Smooth muscle cell of the brain vasculature (primary cell): ENCODE results near the gene PCCA.

ENCODE experiments used
- DNase-seq: peaks from one replicate; pipeline ENCODE4 v3.0.0-alpha.2; 2012; ENCODE audit warnings: low read depth, low spot score

PCCA gene

DNA sequence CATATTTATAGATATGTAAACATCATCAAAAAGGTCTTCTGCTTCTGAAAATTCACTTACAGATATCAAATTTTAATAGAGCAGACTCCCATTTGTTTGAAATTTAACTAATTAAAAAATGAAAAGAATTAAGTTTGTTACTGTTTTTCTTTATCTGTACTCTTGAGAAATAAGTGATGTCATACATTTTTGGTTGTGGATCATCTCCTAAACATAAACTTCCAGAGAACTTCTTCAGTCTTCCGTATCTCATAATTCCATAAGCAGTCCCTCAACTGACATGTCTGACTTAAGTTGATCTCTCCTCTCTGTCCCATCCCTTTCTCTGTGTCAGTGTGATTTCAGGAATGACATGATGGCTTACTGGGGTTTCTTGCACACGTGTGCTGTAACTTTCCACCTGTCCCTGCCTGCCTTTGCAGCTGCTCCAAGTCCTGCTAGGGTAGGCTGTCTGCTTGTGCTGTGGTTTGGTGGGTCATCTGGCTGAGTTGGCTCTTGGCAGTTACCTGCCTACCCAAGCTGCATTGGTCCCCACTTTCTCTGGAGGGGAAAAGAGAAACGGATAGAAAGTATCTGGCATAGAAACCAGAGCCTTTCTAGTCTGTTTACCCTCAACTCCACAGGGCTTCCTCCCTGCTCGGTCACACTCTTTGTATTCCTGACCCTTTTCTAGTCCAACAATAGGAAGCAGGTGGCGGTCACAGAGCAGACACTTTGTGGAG is 372.6 kb downstream of the PCCA start:
- DNase-seq = no peak

DNA sequence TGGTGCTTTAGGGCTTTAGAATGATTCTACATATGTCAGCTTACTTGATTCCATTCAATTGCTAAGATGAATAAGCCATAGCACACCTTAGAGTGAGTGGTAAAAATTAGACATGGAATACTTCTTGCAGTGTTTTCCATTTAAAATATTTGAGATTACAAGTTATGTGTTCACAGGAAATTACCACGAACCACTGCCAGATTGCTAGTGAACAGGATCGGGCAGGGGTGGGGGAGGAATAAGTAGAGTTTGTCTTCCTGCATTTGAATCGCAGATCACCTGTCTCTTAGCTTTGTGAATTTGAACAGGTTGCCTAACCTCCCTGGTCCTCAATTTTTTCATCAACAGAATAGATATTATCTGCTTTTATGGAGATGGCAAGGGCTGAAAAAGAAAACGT is 375.1 kb downstream of the PCCA start:
- DNase-seq = no peak

- no peak for DNase-seq
Observed at GRCh38 chr13:100465558-100465957, 376.7 kb downstream of the PCCA start.

DNA sequence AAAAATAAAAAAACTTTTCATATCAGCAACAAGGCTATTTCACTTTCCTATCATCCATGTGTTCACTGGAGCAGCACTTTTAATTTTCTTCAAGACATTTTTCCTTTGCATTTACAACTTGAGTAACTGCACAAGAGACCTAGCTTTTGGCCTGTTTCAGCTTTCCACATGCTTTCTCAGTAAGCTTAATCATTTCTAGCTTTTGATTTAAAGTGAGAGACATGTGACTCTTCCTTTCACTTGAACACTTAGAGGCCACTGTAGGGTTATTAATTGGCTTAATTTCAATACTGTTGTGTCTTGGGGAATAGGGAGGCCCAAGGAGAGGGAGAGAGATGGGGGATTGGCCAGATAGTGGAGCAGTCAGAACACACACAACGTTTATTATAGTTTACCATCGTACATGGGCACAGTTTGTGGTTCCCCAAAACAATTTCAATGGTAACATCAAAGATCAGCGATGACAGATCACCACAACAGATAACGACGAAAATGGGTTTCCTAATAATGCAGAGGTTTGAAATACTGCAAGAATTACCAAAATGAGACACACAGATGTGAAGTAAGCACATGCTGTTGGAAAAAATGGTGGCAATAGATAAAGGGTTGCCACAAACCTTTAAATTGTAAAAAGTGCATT is 382.1 kb downstream of the PCCA start:
- DNase-seq = no peak

DNA sequence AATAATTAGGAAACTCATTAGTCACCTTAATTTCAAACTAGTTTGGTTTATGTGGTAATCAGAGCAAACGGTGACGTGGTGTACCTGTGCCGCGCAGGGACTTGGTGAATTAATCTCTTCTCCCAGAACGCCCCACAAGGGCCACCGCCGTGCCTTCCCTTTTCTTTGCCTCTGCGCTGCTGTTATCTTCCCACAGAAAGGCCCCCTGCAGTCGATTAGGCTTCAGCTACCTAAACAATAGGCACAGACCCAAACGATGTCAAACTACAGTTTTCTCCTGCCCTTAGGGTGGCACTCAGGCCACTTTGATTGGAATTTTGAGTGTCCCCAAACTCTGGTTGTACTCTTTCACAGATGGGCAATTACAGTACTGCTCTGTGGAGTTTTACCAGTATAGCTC is 384.2 kb downstream of the PCCA start:
- DNase-seq = no peak

DNA sequence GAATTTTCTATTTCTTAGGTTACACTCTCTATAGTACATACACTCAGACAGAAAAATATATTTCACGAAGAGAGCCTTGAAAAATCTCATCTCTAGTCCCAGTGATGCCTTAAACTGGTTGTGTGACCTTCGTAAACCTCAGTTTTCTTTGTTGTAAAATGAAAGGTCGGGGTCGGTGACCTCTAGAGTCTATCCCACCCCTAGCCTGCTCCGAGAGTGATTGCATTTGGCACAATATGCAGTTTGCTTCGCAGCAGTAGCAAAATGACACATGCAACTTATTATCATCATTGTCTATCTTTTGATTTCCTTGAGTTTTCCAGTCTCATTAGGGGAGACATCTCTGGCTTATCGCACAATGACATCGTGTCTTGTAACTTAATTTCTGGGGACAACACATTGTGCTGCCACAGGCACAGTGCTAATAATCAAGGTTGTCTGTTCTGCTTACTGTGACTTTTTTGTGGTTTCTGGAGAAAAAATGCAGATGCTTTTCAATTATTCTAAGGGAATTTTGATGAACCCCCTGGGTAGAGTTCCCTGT is 384.7 kb downstream of the PCCA start:
- no peak for DNase-seq

DNA sequence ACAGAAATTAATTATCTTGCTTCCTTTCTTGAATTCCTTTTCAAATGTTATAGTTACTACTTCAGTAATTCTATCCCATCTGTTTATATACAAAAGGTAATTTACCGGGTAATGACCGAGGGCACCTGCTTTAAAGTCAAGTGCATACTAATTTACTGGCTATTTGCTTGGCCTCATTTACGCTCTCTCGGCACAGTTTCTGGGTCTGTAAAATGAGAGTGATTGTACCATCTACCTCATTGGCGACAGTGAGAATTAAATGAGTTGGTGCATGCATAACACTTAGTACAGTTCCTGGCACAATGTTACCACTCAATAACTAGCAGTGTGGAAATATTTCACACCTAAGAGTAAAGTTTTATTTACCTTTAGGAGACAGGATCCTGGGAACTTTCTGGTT is 388.1 kb downstream of the PCCA start:
- no peak for DNase-seq

DNA sequence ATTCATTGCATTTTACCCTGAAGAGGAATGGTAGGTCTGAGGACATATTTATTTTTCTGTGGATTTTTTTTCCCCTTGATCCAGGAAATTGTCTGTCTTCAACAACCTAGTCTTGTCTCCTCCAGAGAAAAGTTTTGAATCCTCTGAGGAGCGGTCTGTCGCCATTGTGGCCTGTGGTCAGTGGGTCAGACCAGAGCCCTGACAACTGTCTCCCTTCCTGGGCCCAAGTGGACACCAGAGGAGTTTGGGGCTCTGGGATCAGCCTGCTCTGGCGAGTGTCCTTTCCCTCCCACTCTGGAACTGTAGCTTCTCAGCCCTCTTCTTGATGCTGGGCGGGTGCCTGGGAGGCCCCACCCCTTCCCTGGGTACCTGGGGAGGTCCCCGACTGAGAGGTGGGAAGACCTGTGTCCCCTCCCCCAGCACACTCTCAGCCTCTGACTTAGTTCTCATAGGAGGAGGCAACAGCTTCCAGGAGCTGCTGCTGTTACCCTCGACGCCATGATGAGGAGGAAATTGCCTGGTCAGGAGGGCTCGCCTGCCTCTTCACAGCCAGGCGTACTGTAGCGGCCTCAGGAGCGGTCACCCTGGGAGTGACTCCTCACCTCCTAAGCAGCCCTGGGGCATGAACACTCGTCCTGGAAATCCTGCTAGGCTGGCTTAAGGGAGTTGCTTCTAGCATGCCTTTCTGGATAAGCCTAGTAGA is 389.4 kb downstream of the PCCA start:
- DNase-seq = no peak

DNA sequence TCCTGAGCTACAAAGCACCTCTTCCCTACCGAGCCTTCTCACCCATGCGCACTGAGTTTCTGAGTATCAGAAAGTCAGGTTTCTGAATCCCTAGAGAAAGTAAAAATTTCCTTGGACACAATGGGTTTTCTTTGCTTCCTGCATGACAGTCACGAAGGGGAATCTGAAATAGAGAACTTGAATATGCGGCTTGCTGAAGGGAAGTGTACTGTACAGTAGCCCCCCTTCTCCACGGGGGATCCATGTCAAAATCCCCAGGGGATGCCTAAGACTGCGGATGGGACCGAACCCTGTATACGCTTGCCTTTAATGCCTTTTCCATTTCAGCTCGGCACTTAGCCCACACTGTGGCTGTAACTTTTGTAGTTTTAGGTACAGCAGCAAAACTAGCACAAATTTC is 391.8 kb downstream of the PCCA start:
- DNase-seq = no peak

GRCh38 chr13:100483139-100483538 is 394.2 kb downstream of the PCCA start:
- no peak for DNase-seq

DNA sequence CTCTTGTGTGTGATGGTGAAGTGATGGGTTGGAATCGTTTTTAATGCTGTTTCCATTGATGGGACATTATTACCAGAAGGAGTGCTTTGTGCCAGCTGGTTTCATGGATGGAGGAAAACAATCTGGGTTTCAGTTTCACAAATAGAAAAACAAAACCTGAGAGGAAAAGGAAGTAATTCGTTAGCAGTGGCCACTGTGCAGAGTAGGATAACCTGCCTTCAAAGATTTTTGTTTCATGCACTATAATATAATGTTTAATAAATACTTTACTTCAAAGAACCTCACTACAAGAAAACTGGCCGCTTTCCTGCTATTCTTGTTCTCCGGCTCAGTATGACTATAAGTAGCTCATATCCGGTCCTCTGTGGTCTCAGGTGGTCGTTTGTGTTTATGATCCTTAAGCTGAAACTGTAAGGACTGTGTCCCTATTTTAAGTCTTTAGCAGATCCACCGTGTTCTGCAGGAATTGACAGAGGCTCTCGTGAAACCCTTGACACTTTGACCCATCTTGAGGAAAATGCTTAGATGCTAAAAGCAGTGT is 395.0 kb downstream of the PCCA start:
- DNase-seq = no peak

- no peak for DNase-seq
Observed at GRCh38 chr13:100484702-100485101, 395.8 kb downstream of the PCCA start.

DNA sequence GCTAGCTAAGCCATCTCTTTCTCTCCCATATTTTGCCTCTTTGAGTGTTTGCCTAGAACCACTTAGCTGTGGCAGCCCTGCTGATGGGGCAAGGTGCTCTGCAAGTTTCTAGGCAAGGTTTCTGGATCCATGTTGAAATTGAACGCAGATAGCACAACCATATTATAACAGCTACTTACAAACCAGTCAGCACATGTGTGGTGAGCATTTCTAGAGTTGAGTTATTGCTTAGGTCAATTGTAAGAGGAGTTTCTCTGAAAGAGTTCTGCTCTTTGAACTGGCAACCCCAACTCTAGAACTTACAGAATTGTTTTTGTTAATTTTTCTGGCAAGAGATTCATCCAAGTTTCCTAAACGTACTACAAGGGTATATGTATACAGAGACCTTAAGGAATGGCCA is 396.4 kb downstream of the PCCA start:
- DNase-seq = no peak

DNA sequence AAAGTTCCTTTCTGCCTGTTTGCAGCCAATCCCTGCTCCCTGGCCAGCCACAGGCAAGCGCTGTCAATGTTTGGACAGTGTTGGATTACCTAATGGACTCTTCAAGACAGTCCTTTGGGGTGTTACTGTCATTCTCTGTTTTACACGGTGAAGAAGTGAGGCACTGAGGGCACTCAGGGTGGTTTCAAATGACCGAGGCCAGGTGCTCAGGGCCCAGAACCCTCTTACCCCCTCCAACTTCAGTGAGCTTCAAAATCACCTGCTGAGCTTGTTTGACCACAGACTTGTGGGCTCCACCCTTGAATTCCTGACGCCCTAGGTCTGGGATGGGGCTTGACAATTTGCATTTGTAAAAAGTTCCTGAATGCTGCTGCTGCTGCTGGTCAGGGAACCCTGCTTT is 401.8 kb downstream of the PCCA start:
- no peak for DNase-seq

- no peak for DNase-seq
Observed at GRCh38 chr13:100491164-100491842, 402.4 kb downstream of the PCCA start.

DNA sequence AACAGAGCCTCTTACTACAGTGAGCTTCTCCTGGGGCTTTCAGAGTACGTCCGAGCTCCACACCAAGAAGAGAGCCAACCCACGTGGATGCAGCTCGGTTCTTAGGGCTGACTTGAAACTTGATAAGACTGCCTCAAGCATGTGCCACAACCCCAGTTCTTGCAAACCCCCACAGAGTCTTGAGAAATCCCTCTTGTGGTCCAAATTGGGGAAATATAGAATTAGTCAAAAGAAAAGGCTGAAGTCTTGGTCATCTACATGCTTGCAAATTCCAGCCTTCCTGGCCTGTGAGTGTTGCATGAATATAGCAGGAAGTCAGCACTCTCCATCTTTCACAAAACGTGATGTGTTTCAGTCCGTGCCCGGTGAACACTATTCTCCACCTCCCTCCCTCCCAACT is 404.5 kb downstream of the PCCA start:
- DNase-seq = no peak

DNA sequence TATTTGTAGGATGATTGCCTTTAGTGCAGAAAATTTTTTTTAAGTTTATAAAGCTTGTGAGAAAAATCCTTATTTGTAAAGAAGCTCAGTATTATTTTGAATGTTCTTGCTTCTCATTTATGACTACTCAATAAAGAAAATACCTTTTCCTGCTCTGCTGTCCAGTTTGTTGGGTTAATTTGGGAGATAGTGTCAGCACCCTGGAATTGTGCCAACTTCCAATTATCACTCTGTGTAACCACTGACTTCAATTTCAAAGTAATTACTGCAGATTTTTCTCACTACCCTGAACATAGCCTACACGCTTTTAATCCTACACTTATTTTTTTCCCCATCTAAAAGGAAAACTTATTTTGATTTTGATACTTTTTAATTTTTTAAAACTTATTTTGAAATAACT is 406.6 kb downstream of the PCCA start:
- no peak for DNase-seq

- no peak for DNase-seq
Observed at GRCh38 chr13:100497389-100497788, 408.5 kb downstream of the PCCA start.

GRCh38 chr13:100502446-100502845 is 413.6 kb downstream of the PCCA start:
- no peak for DNase-seq

DNA sequence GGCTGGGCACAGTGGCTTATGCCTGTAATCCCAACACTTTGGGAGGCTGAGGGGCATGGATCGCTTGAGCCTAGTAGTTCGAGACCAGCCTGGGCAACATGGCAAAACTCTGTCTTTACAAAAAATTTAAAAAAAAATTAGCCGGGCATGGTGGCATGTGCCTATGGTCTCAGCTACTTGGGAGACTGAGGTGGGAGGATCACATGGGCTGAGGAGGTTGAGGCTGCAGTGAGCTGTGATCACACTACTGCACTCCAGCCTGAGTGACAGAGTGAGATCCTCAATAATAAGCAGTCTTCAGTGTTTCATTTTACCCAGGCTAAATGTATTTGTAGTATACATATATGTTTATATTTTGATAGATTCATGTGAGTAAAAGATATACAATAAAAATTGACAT is 414.7 kb downstream of the PCCA start:
- DNase-seq = no peak

DNA sequence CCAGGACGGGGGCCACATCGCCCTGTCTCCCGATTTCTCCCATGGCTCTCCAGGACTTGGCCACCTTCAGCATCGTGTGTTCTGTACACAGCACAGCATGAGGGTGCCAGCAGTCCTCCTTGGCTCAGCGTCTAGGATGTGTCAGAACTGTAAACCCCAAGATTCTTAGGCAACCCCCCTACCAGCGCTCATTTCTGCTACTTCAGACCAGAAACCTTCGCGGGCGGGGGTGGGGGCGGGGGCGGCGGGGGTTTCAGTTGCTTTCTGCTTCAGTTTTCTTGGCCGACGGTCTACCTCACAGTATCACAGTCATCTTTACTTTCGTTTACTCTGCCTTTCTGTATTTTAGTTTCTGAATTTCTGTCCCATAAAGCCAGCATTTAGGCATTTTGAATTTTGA is 417.3 kb downstream of the PCCA start:
- no peak for DNase-seq
